A549 (cell line): ENCODE results near the gene CLEC10A. TPM values are rescaled to one million over a fixed set of nuclear protein-coding genes. Genes with fewer than 3 reads are reported as not detected.

ENCODE experiments used
- ATAC-seq, 2 experiments: fragments of 200-7000 bp in 1 of 2; fragments of >200 bp in 1 of 2; cut with Nextera tagmentation in 1 of 2; cut with Tn5 transposase in 1 of 2; 3 replicates each; pipeline versions ENCODE4 v1.8.0 to v1.9.1; 2018 to 2020; ENCODE audit warnings: mild to moderate bottlenecking in 1 of 2, moderate library complexity in 1 of 2
- CTCF ChIA-PET: fragments of 300-600 bp; sonication (Branson Sonifier 250); formaldehyde crosslinking; extraction: SDS; loops from one replicate; lab custom pipeline; 2021; ENCODE audit warnings: antibody characterized with exemption, inconsistent platforms; lab: Yijun Ruan, JAX
- POLR2A ChIA-PET: fragments of 350-600 bp; formaldehyde crosslinking; extraction: SDS; loops from one replicate; lab custom pipeline; 2021; ENCODE audit warnings: antibody characterized with exemption, inconsistent platforms; lab: Yijun Ruan, JAX
- DNase-seq, 2 experiments: peaks; one replicate each; pipeline versions ENCODE4 v3.0.0 to v3.0.0-alpha.2; 2011 to 2016; ENCODE audit warnings: low read depth in 1 of 2, low spot score in 1 of 2
- FAIRE-seq: peaks from 2 replicates; lab custom pipeline; 2011; peaks lifted over from hg19 to GRCh38; lab: Jason Lieb, UNC
- H3K27ac ChIP-seq, 2 experiments: fragments of >200 bp; sonication (Bioruptor Twin); formaldehyde crosslinking; 3 replicates each; pipeline ENCODE4 v1.5.1; 2016 to 2017
- H3K4me1 ChIP-seq: fragments of >200 bp; sonication (Bioruptor Twin); formaldehyde crosslinking; 3 replicates; pipeline ENCODE4 v1.6.1; 2016
- H3K4me2 ChIP-seq: fragments of >200 bp; sonication (Bioruptor Twin); formaldehyde crosslinking; 3 replicates; pipeline ENCODE4 v1.6.1; 2016
- H3K4me3 ChIP-seq: fragments of >200 bp; sonication (Bioruptor Twin); formaldehyde crosslinking; 3 replicates; pipeline ENCODE4 v1.5.1; 2016
- H3K9me3 ChIP-seq: fragments of >200 bp; sonication (Bioruptor Twin); formaldehyde crosslinking; 3 replicates; pipeline ENCODE4 v1.6.1; 2016
- ATOH8 ChIP-seq: fragments of 250-450 bp; sonication (Bioruptor Pico); IDR thresholded peaks from 2 replicates; pipeline ENCODE4 v1.5.0; 2020; ENCODE audit warnings: low read depth, mild to moderate bottlenecking, moderate library complexity
- BHLHE40 ChIP-seq: IDR thresholded peaks from 2 replicates; pipeline ENCODE4 v1.6.1; 2012; ENCODE audit warnings: low read depth, low read length, inconsistent platforms
- CTCF ChIP-seq: fragments of >200 bp; sonication (Bioruptor Twin); formaldehyde crosslinking; IDR thresholded peaks from 3 replicates; pipeline ENCODE4 v1.5.1; 2016
- EHMT2 ChIP-seq: fragments of 200-600 bp; sonication (generic); IDR thresholded peaks from 2 replicates; pipeline ENCODE4 v1.6.1; 2016; ENCODE audit warnings: antibody characterized with exemption, low read depth, mild to moderate bottlenecking, moderate library complexity
- EP300 ChIP-seq, 2 experiments: fragments of >200 bp; sonication (Bioruptor Twin); formaldehyde crosslinking; IDR thresholded peaks; 2 replicates in 1 of 2; 3 replicates in 1 of 2; pipeline ENCODE4 v1.6.1; 2016 to 2017
- FOXS1 ChIP-seq: fragments of 250-450 bp; sonication (Bioruptor Pico); IDR thresholded peaks from 2 replicates; pipeline ENCODE4 v1.5.0; 2020; ENCODE audit warnings: mild to moderate bottlenecking, moderate library complexity
- HEYL ChIP-seq: fragments of 250-450 bp; sonication (Bioruptor Pico); IDR thresholded peaks from 2 replicates; pipeline ENCODE4 v1.8.0; 2021; ENCODE audit warnings: mild to moderate bottlenecking, moderate library complexity
- HOXA7 ChIP-seq: fragments of 250-450 bp; sonication (Bioruptor Pico); IDR thresholded peaks from 2 replicates; pipeline ENCODE4 v1.5.0; 2020; ENCODE audit warnings: mild to moderate bottlenecking, moderate library complexity
- HOXB13 ChIP-seq: fragments of 250-450 bp; sonication (Bioruptor Pico); IDR thresholded peaks from 2 replicates; pipeline ENCODE4 v1.5.0; 2020; ENCODE audit warnings: low read depth, mild to moderate bottlenecking, moderate library complexity
- KDM5A ChIP-seq: fragments of 200-600 bp; sonication (generic); IDR thresholded peaks from 2 replicates; pipeline ENCODE4 v1.6.1; 2016; ENCODE audit warnings: antibody characterized with exemption, mild to moderate bottlenecking
- MAZ ChIP-seq: fragments of 150-350 bp; IDR thresholded peaks from 2 replicates; pipeline ENCODE4 v1.6.1; 2014; ENCODE audit warnings: antibody characterized with exemption, low read depth, low read length, borderline replicate concordance
- NFE2L2 ChIP-seq: fragments of 150-350 bp; conservative IDR thresholded peaks from 2 replicates; pipeline ENCODE4 v1.6.1; 2014; ENCODE audit warnings: low read length
- PBX3 ChIP-seq: IDR thresholded peaks from 2 replicates; pipeline ENCODE4 v1.6.1; 2012
- POLR2A ChIP-seq: IDR thresholded peaks from 2 replicates; pipeline ENCODE4 v1.6.1; 2012; ENCODE audit warnings: mild to moderate bottlenecking, low read length
- RFX5 ChIP-seq: fragments of 450-650 bp; IDR thresholded peaks from 2 replicates; pipeline ENCODE4 v1.7.1; 2014; ENCODE audit warnings: antibody characterized with exemption, mild to moderate bottlenecking, moderate library complexity
- RNF2 ChIP-seq: fragments of 200-600 bp; sonication (generic); IDR thresholded peaks from 2 replicates; pipeline ENCODE4 v1.6.1; 2016; ENCODE audit warnings: low read depth, mild to moderate bottlenecking, antibody characterized with exemption, moderate library complexity, borderline replicate concordance
- TP53 ChIP-seq: fragments of 250-450 bp; sonication (Bioruptor Pico); IDR thresholded peaks from 2 replicates; pipeline ENCODE4 v1.5.0; 2021; ENCODE audit warnings: mild to moderate bottlenecking, moderate library complexity
- WGBS: methylation state at CpG from one replicate; pipeline ENCODE4 v1.1.6; 2017; ENCODE audit errors: missing lambda C conversion rate; 5-methylcytosine and 5-hydroxymethylcytosine counted together
- polyA plus RNA-seq, 4 experiments: library from polyadenylated mRNA; depleted of rRNA in 3 of 4; stranded (reverse); fragments of >200 nt; fragmentation: RNase III in 1 of 4; extraction: RNeasy Plus Mini Kit Qiagen cat#74134 plus additional on column Dnase treatment in 1 of 4; gene quantifications; 2 replicates in 3 of 4; 3 replicates in 1 of 4; pipeline ENCODE4 v1.2.3, GENCODE V29; 2011 to 2017
- TF ChIP-seq, protein P1 (sequence below): IDR thresholded peaks from 2 replicates; pipeline ENCODE4 v1.6.1; 2012
- TF ChIP-seq, protein P2 (sequence below): fragments of 200-600 bp; sonication (generic); IDR thresholded peaks from 2 replicates; pipeline ENCODE4 v1.6.1; 2016; ENCODE audit warnings: antibody characterized with exemption, mild to moderate bottlenecking, moderate library complexity

Gene CLEC10A
- polyA plus RNA-seq, 2 of the 4 experiments (the other 2 are of a cell fraction): not detected

GRCh38 chr17:7080456-7081041, 498 bp upstream of the CLEC10A start:
- FAIRE-seq (no peak), DNase-seq (no peak), ATAC-seq (no peak)
- no peak overlapping the region for H3K4me3 ChIP-seq
- no peaks in the 10 kb centered on the region for H3K4me1 ChIP-seq
- CTCF ChIA-PET: interaction anchor here (0.6 to 3.0 kb wide), 11 partner anchors 15 to 103 kb away, joined by 3 to 17 read pairs (median 3); no protein-coding TSS in a partner anchor
- H3K4me2 ChIP-seq: no peak overlapping the region
- POLR2A ChIA-PET: no interaction called here
- 74% methylated on average over 10 of the region's 10 CpGs for WGBS
- H3K27ac ChIP-seq: no peak overlapping the region
- no peak for TF ChIP-seq CTCF
- no peak for TF ChIP-seq BHLHE40
- no peak for TF ChIP-seq HOXA7
- TF ChIP-seq PBX3: no peak
- TF ChIP-seq EP300 (IDR thresholded peaks at IDR 0.05): no peak
- TF ChIP-seq HOXB13 (CRISPR knock-in tag): no peak
- TF ChIP-seq, protein P1, sequence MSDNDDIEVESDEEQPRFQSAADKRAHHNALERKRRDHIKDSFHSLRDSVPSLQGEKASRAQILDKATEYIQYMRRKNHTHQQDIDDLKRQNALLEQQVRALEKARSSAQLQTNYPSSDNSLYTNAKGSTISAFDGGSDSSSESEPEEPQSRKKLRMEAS: no peak
- TF ChIP-seq TP53: no peak
- TF ChIP-seq HEYL (CRISPR knock-in tag): no peak
- no peaks in the 10 kb centered on the region for H3K9me3 ChIP-seq

DNA sequence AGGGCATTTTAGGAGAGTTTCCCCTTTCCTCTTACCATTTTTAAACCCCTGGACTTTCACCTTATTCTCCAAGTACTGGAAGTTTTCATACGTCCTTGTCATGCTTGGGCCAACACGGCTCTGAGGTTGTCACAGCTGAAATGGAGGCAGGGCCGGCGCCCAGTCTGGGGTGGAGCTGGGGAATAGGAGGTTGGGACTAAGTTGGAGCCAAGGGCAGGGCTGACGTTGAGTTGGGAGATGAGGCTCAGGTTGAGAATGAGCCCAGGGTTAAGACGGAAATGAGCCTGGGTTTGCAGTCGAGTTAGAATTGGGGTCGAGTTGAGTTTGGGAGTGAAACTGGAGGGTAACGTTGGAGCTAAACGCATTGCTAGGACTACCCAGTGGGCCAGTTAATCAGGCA, 1.3 kb downstream of the CLEC10A start:
- Histone ChIP-seq H3K27ac (no peak overlapping the region), H3K9me3 (no peaks in the 10 kb centered on the region), H3K4me1 (no peaks in the 10 kb centered on the region), H3K4me2 (no peak overlapping the region), H3K4me3 (no peak overlapping the region)
- DNase-seq: no peak
- no peak for ATAC-seq
- FAIRE-seq: no peak
- 73% methylated on average over 10 of the region's 10 CpGs for WGBS
- ChIA-PET POLR2A (interaction anchor here (0.6 kb wide), 1 partner anchor 46 kb away, joined by 4 read pairs; no protein-coding TSS in a partner anchor), CTCF (interaction anchor here (1.1 to 3.0 kb wide), 5 partner anchors 15 to 57 kb away, joined by 3 to 17 read pairs (median 5); no protein-coding TSS in a partner anchor)
- TF ChIP-seq, protein P1: no peak
- TF ChIP-seq PBX3: no peak
- no peak for TF ChIP-seq KDM5A
- TF ChIP-seq POLR2A: no peak

DNA sequence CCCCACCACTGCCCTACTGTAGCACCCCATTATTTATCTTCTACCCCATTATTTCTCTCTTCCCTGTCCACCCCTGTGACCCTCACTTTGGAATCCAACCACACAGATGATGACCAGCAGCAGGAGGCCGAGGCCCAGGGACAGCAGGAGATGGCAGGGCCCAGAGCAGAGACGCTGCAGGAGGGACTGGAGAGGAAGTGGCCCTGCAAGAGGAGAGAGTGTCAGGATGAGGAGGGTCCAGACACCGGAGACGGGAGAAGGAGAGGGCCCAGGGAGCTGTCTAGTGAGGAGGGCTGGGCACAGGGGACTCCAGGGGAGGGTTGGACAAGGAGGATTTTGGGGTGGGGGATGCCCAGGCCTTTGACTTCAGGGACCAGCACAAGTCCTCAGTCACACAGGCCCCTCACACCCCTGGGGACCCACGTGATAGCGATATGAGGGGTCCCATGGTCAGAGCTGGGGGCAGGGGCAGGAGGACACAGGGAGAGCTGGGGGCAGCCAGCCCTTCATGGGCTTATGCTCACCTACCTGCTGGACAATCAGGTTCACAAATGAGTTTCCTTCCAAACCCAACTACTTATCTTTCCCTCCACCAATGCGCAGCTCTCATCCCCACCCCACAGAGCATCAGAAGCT, 2.0 kb downstream of the CLEC10A start:
- no peaks in the 10 kb centered on the region for H3K4me1 ChIP-seq
- no peak for ATAC-seq
- ChIA-PET CTCF (interaction anchor here (1.0 to 3.0 kb wide), 3 partner anchors 15 to 58 kb away, joined by 3 to 17 read pairs (median 3); no protein-coding TSS in a partner anchor), POLR2A (no interaction called here)
- no peak overlapping the region for H3K27ac ChIP-seq
- no peaks in the 10 kb centered on the region for H3K9me3 ChIP-seq
- no peak for FAIRE-seq
- no peak overlapping the region for H3K4me3 ChIP-seq
- DNase-seq: no peak
- WGBS: 69% methylated on average over 7 of the region's 7 CpGs
- H3K4me2 ChIP-seq: no peak overlapping the region
- TF ChIP-seq ATOH8 (CRISPR knock-in tag) (no peak), RNF2 (no peak), RFX5 (no peak), FOXS1 (CRISPR knock-in tag) (no peak), CTCF (no peak), EHMT2 (no peak), TP53 (no peak), NFE2L2 (no peak), MAZ (no peak)
- TF ChIP-seq, protein P2, sequence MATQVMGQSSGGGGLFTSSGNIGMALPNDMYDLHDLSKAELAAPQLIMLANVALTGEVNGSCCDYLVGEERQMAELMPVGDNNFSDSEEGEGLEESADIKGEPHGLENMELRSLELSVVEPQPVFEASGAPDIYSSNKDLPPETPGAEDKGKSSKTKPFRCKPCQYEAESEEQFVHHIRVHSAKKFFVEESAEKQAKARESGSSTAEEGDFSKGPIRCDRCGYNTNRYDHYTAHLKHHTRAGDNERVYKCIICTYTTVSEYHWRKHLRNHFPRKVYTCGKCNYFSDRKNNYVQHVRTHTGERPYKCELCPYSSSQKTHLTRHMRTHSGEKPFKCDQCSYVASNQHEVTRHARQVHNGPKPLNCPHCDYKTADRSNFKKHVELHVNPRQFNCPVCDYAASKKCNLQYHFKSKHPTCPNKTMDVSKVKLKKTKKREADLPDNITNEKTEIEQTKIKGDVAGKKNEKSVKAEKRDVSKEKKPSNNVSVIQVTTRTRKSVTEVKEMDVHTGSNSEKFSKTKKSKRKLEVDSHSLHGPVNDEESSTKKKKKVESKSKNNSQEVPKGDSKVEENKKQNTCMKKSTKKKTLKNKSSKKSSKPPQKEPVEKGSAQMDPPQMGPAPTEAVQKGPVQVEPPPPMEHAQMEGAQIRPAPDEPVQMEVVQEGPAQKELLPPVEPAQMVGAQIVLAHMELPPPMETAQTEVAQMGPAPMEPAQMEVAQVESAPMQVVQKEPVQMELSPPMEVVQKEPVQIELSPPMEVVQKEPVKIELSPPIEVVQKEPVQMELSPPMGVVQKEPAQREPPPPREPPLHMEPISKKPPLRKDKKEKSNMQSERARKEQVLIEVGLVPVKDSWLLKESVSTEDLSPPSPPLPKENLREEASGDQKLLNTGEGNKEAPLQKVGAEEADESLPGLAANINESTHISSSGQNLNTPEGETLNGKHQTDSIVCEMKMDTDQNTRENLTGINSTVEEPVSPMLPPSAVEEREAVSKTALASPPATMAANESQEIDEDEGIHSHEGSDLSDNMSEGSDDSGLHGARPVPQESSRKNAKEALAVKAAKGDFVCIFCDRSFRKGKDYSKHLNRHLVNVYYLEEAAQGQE: no peak
